GM12878 (cell line): ENCODE results near the gene BTG2. TPM values are rescaled to one million over a fixed set of nuclear protein-coding genes. Genes with fewer than 3 reads are reported as not detected.

Experiments used
- ATF3 ChIP-seq: IDR thresholded peaks from 2 replicates; pipeline ENCODE4 v1.6.1; 2011; ENCODE audit warnings: low read depth, mild to moderate bottlenecking, low read length, moderate library complexity, borderline replicate concordance; ENCODE audit errors: extremely low read depth
- ATF7 ChIP-seq: fragments of 450-650 bp; IDR thresholded peaks from 2 replicates; pipeline ENCODE4 v1.6.1; 2016; ENCODE audit warnings: low read depth, mild to moderate bottlenecking
- BRCA1 ChIP-seq: IDR thresholded peaks from 2 replicates; pipeline ENCODE4 v1.6.1; 2011; ENCODE audit warnings: low read depth, low read length, improper control_type of control experiment
- CHD4 ChIP-seq: fragments of 200-600 bp; sonication (generic); IDR thresholded peaks from 2 replicates; pipeline ENCODE4 v1.6.1; 2016; ENCODE audit warnings: mild to moderate bottlenecking
- EP300 ChIP-seq, 2 experiments: fragments of 150-350 bp in 1 of 2; IDR thresholded peaks; 2 replicates each; pipeline ENCODE4 v1.6.1; 2011 to 2012; ENCODE audit warnings: low read depth in 2 of 2, low read length in 2 of 2, borderline replicate concordance in 1 of 2, improper control_type of control experiment in 1 of 2, inconsistent platforms in 1 of 2; ENCODE audit not compliant: control insufficient read depth in 1 of 2
- EZH2 ChIP-seq: IDR thresholded peaks from 2 replicates; pipeline ENCODE4 v1.6.1; 2012; ENCODE audit warnings: low read depth, mild to moderate bottlenecking, control low read depth, inconsistent platforms, low read length, borderline replicate concordance; ENCODE audit not compliant: control insufficient read depth
- GATAD2B ChIP-seq: fragments of 450-650 bp; conservative IDR thresholded peaks from 2 replicates; pipeline ENCODE4 v1.6.1; 2017; ENCODE audit warnings: low read depth, mild to moderate bottlenecking, moderate library complexity
- HDGF ChIP-seq: fragments of 450-650 bp; IDR thresholded peaks from 2 replicates; pipeline ENCODE4 v1.6.1; 2016; ENCODE audit warnings: antibody characterized with exemption
- IKZF2 ChIP-seq, 2 experiments: fragments of 450-650 bp; IDR thresholded peaks; 2 replicates each; pipeline ENCODE4 v1.6.1; 2017; ENCODE audit warnings: mild to moderate bottlenecking in 2 of 2, moderate library complexity in 2 of 2
- KAT2A ChIP-seq: conservative IDR thresholded peaks from 2 replicates; pipeline ENCODE4 v1.6.1; 2011; ENCODE audit warnings: low read depth, low read length; ENCODE audit not compliant: control insufficient read depth
- NFIC ChIP-seq: IDR thresholded peaks from 2 replicates; pipeline ENCODE4 v1.6.1; 2012; ENCODE audit warnings: low read depth, mild to moderate bottlenecking, inconsistent platforms, low read length, moderate library complexity
- NFXL1 ChIP-seq: fragments of 450-650 bp; IDR thresholded peaks from 2 replicates; pipeline ENCODE4 v1.6.1; 2017; ENCODE audit warnings: antibody characterized with exemption, mild to moderate bottlenecking, borderline replicate concordance
- NFYB ChIP-seq: IDR thresholded peaks from 2 replicates; pipeline ENCODE4 v1.6.1; 2011; ENCODE audit warnings: low read depth, mild to moderate bottlenecking, low read length, improper control_type of control experiment, moderate library complexity; ENCODE audit not compliant: insufficient read depth
- PAX8 ChIP-seq: fragments of 450-650 bp; IDR thresholded peaks from 2 replicates; pipeline ENCODE4 v1.6.1; 2017; ENCODE audit warnings: mild to moderate bottlenecking, moderate library complexity
- SREBF2 ChIP-seq: IDR thresholded peaks from 2 replicates; pipeline ENCODE4 v1.6.1; 2012; ENCODE audit warnings: mild to moderate bottlenecking, low read length
- SUPT20H ChIP-seq: IDR thresholded peaks from 2 replicates; pipeline ENCODE4 v1.6.1; 2011; ENCODE audit warnings: low read depth, mild to moderate bottlenecking, low read length, moderate library complexity, borderline replicate concordance; ENCODE audit not compliant: control insufficient read depth
- ZZZ3 ChIP-seq: IDR thresholded peaks from 2 replicates; pipeline ENCODE4 v1.6.1; 2011; ENCODE audit warnings: low read depth; ENCODE audit not compliant: control insufficient read depth, insufficient read length
- polyA plus RNA-seq, 11 experiments: library from polyadenylated mRNA; depleted of rRNA in 4 of 11; unstranded in 6 of 11; stranded (reverse) in 5 of 11; fragments of >200 nt; fragmentation: Nextera tagmentation in 4 of 11; fragmentation: Illumina TruSeq in 1 of 11; extraction: Ambion mirVana in 4 of 11; extraction: Trizol in 1 of 11; gene quantifications; 1 replicate in 1 of 11; 2 replicates in 10 of 11; pipeline versions ENCODE4 v1.2.1 to v1.2.3, GENCODE V29; 2011 to 2016; ENCODE audit warnings: inconsistent platforms in 2 of 11, missing spikeins in 2 of 11, low read depth in 1 of 11
- total RNA-seq, 4 experiments: library from RNA; depleted of rRNA in 3 of 4; stranded (reverse); fragments of >200 nt in 3 of 4; fragmentation: Illumina TruSeq in 1 of 4; extraction: Trizol in 1 of 4; gene quantifications; 2 replicates each; pipeline versions ENCODE4 v1.2.1 to v1.2.3, GENCODE V29; 2013 to 2021
- TF ChIP-seq, protein P1 (sequence below): fragments of 450-650 bp; formaldehyde crosslinking; IDR thresholded peaks from 2 replicates; pipeline ENCODE4 v1.4.0; 2020; ENCODE audit warnings: mild to moderate bottlenecking, moderate library complexity
- TF ChIP-seq, protein P2 (sequence below): IDR thresholded peaks from 2 replicates; pipeline ENCODE4 v1.6.1; 2012; ENCODE audit warnings: low read depth, low read length, improper control_type of control experiment
- TF ChIP-seq, protein P3 (sequence below): fragments of 450-650 bp; IDR thresholded peaks from 2 replicates; pipeline ENCODE4 v1.6.1; 2016; ENCODE audit warnings: mild to moderate bottlenecking, moderate library complexity, borderline replicate concordance

BTG2 gene
- total and polyA plus RNA-seq, 10 of the 15 experiments (the other 5 are each of a cell fraction or from before 2014, with no cell fraction given) = 23.3 to 160 (median 98.1) TPM

DNA sequence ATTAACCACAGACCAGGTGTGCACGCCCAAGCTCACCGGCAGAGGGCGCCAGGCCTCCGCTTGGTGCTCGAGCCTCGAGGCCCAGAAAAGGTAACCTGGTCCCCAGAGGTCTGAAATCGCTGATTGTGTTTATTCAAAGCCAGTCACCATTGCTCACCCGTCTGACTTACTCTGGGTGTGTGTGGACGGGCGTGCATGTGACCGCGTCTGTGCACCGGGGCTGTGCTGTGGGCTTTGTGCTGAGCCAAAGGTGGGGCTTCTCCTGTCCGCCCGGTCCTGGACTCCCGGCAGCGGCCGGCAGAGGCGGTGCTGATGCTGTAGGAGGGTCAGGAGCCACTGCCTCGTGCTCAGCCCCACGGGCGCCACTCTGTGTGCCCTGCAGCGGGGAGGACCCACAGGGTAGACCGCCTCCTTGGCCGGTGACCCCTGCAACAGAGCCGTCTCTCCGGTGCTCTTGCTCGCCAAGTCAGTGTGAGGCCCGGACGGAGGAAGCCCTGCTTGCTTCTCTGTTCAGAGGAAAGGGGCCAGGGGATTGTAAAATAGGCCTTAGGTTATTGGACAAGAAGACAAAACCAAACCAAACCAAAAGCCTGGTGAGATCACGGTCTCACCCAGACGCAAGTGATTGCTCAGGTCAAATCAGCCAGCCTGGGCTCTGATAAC lies 32.0 kb upstream of the BTG2 start (continued):
- TF ChIP-seq ATF7 = no peak
- TF ChIP-seq, protein P1, sequence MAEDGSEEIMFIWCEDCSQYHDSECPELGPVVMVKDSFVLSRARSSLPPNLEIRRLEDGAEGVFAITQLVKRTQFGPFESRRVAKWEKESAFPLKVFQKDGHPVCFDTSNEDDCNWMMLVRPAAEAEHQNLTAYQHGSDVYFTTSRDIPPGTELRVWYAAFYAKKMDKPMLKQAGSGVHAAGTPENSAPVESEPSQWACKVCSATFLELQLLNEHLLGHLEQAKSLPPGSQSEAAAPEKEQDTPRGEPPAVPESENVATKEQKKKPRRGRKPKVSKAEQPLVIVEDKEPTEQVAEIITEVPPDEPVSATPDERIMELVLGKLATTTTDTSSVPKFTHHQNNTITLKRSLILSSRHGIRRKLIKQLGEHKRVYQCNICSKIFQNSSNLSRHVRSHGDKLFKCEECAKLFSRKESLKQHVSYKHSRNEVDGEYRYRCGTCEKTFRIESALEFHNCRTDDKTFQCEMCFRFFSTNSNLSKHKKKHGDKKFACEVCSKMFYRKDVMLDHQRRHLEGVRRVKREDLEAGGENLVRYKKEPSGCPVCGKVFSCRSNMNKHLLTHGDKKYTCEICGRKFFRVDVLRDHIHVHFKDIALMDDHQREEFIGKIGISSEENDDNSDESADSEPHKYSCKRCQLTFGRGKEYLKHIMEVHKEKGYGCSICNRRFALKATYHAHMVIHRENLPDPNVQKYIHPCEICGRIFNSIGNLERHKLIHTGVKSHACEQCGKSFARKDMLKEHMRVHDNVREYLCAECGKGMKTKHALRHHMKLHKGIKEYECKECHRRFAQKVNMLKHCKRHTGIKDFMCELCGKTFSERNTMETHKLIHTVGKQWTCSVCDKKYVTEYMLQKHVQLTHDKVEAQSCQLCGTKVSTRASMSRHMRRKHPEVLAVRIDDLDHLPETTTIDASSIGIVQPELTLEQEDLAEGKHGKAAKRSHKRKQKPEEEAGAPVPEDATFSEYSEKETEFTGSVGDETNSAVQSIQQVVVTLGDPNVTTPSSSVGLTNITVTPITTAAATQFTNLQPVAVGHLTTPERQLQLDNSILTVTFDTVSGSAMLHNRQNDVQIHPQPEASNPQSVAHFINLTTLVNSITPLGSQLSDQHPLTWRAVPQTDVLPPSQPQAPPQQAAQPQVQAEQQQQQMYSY = no peak
- no peak for TF ChIP-seq NFYB
- no peak for TF ChIP-seq KAT2A
- TF ChIP-seq, protein P2, sequence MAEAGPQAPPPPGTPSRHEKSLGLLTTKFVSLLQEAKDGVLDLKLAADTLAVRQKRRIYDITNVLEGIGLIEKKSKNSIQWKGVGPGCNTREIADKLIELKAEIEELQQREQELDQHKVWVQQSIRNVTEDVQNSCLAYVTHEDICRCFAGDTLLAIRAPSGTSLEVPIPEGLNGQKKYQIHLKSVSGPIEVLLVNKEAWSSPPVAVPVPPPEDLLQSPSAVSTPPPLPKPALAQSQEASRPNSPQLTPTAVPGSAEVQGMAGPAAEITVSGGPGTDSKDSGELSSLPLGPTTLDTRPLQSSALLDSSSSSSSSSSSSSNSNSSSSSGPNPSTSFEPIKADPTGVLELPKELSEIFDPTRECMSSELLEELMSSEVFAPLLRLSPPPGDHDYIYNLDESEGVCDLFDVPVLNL = no peak
- no peak for TF ChIP-seq SUPT20H
- no peak for TF ChIP-seq ZZZ3
- TF ChIP-seq NFXL1 = no peak
- no peak for TF ChIP-seq ATF3
- no peak for TF ChIP-seq BRCA1
- peak; percentile 55 to 69 for TF ChIP-seq IKZF2 (IDR thresholded peaks at IDR 0.05)
- no peak for TF ChIP-seq NFIC
- peak; percentile 45; the same call in 1 of the 2 replicates for TF ChIP-seq HDGF
- TF ChIP-seq, protein P3, sequence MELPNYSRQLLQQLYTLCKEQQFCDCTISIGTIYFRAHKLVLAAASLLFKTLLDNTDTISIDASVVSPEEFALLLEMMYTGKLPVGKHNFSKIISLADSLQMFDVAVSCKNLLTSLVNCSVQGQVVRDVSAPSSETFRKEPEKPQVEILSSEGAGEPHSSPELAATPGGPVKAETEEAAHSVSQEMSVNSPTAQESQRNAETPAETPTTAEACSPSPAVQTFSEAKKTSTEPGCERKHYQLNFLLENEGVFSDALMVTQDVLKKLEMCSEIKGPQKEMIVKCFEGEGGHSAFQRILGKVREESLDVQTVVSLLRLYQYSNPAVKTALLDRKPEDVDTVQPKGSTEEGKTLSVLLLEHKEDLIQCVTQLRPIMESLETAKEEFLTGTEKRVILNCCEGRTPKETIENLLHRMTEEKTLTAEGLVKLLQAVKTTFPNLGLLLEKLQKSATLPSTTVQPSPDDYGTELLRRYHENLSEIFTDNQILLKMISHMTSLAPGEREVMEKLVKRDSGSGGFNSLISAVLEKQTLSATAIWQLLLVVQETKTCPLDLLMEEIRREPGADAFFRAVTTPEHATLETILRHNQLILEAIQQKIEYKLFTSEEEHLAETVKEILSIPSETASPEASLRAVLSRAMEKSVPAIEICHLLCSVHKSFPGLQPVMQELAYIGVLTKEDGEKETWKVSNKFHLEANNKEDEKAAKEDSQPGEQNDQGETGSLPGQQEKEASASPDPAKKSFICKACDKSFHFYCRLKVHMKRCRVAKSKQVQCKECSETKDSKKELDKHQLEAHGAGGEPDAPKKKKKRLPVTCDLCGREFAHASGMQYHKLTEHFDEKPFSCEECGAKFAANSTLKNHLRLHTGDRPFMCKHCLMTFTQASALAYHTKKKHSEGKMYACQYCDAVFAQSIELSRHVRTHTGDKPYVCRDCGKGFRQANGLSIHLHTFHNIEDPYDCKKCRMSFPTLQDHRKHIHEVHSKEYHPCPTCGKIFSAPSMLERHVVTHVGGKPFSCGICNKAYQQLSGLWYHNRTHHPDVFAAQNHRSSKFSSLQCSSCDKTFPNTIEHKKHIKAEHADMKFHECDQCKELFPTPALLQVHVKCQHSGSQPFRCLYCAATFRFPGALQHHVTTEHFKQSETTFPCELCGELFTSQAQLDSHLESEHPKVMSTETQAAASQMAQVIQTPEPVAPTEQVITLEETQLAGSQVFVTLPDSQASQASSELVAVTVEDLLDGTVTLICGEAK = no peak
- no peak for TF ChIP-seq EZH2
- TF ChIP-seq CHD4 = no peak
- TF ChIP-seq EP300 (IDR thresholded peaks at IDR 0.05; ENCODE audit: borderline replicate concordance in 1 of 2, control insufficient read depth in 1 of 2, low read depth in 2 of 2, low read length in 2 of 2) = no peak
- peak; percentile 75; the same call in 1 of the 2 replicates for TF ChIP-seq GATAD2B
- no peak for TF ChIP-seq SREBF2
- TF ChIP-seq PAX8 = no peak
